KG1 (cell line): ENCODE results near the gene SNRNP70.

Source experiments
- DNase-seq: peaks from one replicate; lab custom pipeline; 2025; lab: John Stamatoyannopoulos, UW

The SNRNP70 gene

DNA sequence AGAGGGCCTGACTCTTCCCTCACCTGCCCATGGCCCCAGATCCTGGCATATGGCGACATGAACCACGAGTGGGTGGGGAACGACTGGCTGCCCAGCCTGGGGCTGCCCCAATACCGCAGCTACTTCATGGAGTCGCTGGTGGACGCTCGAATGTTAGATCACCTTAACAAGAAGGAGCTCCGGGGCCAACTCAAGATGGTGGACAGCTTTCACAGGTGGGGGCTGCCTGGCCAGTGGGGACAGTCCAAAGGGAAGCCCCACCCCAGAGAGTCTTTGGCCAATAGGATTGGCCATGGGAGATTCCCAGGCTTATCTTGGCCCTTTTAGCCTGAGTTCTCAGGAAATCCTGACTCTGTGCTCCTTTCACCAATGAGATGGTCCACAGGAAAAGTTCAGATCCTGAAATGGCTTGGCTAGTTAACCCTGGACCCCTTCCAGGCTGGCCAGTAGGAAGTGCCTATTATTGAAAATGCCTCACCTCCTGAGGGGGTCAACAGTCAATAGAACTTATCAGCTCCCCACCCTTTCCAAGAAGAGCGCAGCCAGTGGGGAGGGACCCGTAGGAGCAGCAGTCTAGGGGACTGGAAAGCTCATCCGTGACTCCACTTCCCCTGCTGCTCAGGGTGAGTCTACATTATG lies 62.9 kb downstream of the SNRNP70 start:
- DNase-seq, result no peak

GRCh38 chr19:49148784-49149651 lies 63.8 kb downstream of the SNRNP70 start:
- peak; percentile 36 for DNase-seq

GRCh38 chr19:49149652-49150105 lies 64.4 kb downstream of the SNRNP70 start:
- DNase-seq, result peak; percentile 33

DNA sequence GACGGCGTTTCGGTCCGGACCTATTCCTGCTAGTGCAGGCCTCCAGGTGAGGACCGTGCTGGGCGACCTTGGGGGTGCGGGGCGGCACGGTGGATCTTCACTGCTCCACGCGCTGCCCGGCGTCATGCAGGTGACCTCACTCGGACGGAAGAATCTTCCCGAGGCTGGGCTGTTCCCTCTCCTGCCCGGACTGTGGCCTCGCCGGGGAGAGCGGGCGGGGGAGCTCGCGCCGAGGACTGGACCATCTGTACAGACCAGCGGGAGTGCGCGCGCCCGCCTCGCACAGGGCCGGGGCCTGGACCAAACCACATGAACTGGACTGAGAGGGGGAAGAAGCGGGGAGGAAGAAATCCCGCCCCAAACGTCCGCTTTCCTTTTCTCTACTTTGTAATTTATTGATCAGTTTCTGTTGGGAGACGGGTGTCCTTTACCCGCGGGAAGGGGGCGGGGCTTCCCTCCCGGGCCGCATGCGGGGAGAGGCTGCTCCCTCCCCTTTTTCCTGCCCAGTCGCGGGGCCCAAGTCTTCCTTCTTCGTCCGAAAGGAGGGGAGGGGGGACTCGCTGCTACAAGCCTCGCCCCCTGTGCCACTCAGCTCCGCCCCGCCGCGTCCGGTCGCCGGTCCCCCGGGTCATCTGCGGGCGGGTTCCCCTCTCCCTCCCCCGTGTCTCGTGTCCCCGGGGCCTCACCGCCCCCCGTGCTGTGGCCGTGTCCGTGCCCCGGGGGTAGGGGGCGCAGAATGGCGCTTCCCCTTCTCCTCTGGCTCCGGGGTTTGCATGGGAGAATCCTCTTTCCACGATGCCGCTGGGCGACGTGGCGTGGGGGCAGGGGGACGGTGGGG lies 65.1 kb downstream of the SNRNP70 start:
- DNase-seq, result peak; percentile 26

DNA sequence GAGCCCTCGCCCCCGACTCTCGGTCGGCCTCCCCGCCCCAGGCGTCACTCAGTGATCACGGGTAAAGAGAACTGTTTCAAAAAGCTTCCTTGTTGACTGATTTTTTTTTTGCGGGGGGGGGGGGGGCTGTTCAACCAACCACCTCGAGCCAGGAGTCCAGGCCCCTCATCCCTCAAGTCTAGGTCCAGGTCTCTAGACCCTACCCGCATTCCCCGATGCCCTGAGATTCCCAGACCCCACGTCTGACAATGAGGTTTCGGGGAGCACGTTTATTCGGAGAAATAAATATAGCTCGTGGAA lies 65.6 kb downstream of the SNRNP70 start:
- no peak for DNase-seq

DNA sequence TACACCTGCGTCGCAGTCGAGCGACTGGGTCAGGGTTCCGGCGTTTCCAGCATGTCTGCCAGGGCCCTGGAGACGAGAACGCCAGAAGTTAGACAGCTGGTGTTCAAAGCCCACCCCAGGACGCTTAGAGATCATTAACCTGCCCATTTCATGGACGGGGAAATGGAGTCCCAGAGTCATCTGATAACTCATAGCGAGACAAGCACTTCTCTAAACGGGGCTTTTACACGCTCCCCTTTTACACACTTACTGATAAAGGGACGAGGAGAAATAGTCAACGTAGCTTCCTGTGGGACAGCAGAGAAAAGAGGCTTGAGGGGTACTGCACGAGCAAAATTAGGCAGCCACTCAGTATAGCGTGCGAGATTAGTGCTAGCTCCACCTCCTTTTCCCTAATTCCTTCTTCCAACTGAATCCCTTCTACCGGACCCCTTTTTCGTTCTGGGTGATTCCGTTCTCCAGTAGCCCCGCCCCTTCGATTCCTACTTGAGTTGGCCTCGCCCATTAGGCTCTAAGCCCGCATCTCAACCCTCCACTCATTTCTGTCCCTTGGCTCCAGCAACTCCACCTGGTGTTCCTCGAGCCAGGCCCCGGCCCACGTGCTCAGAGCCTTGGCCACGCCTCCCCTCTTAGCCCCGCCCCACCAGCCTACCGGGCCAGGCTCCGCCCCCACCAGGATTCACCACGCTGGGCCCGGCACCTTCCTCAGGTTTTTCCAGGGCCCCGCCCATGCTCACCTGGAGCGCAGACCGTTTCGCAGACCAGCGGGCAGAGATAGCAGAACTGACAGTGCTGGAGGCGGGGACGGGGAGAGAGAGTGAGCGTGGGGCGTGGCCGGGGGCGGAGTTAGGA lies 66.2 kb downstream of the SNRNP70 start:
- no peak for DNase-seq

DNA sequence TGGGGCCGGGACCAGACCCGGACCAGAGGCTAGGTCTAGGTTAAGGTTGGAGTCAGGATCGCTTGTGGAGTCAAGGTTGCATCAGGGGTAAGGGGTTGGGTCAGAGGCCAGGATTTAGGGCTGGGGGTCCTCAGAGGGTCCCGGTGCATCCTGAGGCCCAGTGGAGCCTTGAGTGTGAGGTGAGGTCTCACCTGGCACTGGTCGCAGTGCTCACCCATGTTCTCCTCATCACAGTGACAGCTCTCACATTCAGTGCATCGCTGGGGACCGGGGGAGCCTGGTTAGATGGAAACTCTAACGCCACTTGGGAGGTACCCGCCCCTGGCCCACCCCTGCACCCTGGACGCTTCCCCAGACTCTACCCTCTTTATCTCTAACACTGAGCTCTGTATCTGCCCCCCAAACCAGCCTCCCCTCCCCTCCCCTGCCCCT lies 66.9 kb downstream of the SNRNP70 start:
- no peak for DNase-seq

DNA sequence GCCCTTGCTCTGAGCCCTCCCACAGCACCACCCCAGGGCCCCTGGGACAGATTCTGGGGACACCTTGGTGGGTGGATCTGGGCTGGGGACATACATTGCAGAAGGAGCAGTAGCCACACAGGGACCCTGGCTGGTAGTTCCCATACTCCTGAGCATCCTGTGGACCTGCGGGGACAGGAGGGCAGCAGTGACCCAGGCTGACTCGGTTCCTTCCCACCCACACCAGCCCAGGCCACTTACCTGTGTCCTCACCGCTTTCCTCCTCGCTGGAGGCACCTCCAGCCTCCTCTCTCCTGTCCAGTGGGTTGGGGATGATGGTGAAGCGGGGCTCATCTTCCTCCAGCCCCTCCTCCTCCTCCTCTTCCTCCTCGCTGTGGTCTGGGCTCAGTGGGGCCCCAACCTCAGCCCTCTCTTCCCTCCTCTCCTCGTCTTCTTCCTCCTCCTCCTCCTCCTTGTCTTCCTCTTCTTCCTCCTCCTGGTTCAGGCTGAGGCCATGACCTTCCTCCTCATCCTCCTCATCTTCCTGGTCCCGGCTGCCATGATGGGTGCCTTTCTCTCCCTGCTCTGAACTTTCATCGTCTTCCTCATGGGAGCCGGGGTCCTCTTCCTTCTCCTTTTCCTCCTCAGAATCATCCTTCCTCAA lies 68.0 kb downstream of the SNRNP70 start:
- DNase-seq, result no peak

DNA sequence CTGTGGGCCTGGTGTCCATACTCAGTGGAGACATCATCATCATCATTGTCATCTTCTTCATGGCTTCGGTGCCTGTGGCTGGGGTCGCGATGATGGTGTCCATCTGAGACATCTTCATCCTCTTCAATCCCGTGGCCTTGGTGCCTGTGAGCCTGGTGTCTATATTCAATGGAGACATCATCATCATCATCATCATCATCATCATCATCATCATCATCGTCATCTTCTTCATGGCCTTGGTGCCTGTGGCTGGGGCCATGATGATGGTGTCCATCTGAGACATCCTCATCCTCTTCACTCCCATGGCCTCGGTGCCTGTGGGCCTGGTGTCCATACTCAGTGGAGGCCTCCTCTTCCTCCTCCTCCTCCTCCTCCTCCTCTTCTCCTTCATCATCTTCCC lies 69.0 kb downstream of the SNRNP70 start:
- no peak for DNase-seq

DNA sequence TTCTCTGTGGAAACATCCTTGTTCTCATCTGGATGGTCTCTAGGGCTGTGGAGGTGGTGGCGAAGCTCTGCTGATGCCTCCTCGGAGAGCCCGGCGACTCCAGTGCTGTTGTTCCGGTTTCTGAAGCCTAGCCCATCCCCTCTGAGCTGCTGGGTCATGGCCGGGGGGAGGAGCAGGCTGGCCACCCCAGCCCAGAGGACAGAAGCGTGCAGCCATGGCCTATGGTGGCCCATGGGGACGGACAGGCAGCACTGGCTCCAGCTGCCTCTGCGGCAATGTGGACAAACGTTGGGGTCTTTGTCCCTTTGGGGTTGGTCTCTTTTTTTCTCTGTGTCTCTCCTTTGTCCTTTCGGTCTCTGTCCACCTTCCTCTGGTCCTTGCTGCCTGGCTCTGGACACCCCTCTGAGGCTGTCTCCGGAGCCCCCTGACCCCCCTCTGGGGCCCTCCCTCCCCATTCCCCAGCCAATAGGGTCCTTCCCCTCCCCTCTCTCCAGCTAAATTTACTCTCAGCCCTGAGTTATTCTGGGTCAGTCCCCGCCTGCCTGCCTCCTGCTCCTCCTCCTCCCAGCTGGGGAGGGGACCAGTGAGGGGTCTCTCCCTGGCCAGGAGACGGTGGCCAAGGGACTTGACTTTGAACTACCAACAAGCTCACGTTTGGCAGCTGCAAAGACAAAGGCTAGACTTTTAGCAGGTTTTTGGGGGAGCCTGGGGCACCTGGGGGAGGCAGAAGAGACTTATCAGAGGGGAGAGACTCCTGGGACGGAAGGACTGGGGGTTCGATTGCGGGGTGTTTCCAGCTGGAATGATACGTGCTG lies 70.0 kb downstream of the SNRNP70 start, which contains the start of gene HRC:
Gene HRC (minus strand): TSS at position 392 of the 815 bp plus-strand sequence. CDS start 159 bp downstream, at position 233.
- no peak for DNase-seq

GRCh38 chr19:49155820-49156346 lies 70.6 kb downstream of the SNRNP70 start:
- DNase-seq, result no peak

DNA sequence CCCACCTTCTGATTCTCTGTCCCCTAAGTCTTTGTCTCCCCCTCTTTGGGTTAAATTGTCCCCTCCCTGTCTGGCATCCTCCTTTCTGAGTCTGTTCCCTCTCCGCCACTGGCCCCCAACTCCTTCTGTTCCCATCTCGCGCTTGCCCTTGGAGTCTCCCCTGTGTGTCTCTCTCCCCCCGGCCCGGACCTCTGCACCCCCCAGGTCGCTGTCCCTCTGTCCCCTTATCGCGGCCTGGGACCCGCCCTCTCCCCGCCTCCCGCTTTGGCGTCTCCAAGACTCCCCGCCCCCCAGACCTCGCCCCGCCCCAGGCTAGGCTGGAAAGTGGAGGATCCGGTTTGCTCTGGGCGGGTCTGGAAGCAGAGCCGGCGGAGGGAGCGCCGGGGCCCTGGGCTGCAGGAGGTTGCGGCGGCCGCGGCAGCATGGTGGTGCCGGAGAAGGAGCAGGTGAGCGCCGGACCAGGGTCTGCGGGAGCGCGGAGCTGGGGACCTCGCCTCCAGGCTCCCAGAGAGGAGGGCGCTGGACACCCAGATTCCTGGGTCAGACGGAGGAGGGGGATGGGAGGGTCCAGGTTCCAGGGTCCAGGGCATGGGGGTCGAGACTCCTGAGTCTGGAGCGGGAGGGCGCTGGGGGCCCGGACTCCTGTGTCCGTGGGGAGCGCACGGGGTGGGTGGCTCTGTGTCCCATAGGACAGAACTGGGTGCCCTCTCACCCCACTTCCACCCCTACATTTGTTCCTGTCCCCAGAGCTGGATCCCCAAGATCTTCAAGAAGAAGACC lies 72.4 kb downstream of the SNRNP70 start, which contains the start of gene TRPM4:
Gene TRPM4 (plus strand): TSS at position 348 of the 780 bp plus-strand sequence. CDS start 75 bp downstream, at position 423.
- DNase-seq, result no peak
